Spleen (tissue), 11 donors: Measurements from ENCODE around the gene TMEM198. TPM values are rescaled to one million over a fixed set of nuclear protein-coding genes. Genes with fewer than 3 reads are reported as not detected.

Experiments
- DNase-seq: peaks from one replicate; pipeline ENCODE4 v3.0.0-alpha.2; 2020
- H3K27ac ChIP-seq, 8 donors: fragments of 200-600 bp; sonication (generic) in 7 of 8; 1 replicate in 4 of 8; 2 replicates in 4 of 8; pipeline versions ENCODE4 v1.5.0 to v1.8.0; 2016 to 2021; ENCODE audit warnings: inconsistent platforms in 4 of 8, mild to moderate bottlenecking in 4 of 8, moderate library complexity in 1 of 8
- H3K27me3 ChIP-seq, 7 donors: fragments of 200-600 bp; sonication (generic) in 6 of 7; replicated peaks in 1 of 7; 1 replicate in 4 of 7; 2 replicates in 3 of 7; pipeline versions ENCODE4 v1.5.0 to v1.8.0; 2016 to 2021; ENCODE audit warnings: inconsistent platforms in 3 of 7, mild to moderate bottlenecking in 1 of 7
- H3K36me3 ChIP-seq, 6 donors: fragments of 200-600 bp; sonication (generic) in 5 of 6; 1 replicate in 4 of 6; 2 replicates in 2 of 6; pipeline versions ENCODE4 v1.5.0 to v1.8.0; 2016 to 2021; ENCODE audit warnings: inconsistent platforms in 2 of 6
- H3K4me1 ChIP-seq, 6 donors: fragments of 200-600 bp; sonication (generic) in 5 of 6; 1 replicate in 3 of 6; 2 replicates in 3 of 6; pipeline versions ENCODE4 v1.5.0 to v1.8.0; 2016 to 2021; ENCODE audit warnings: inconsistent platforms in 3 of 6
- H3K4me3 ChIP-seq, 8 donors: fragments of 200-600 bp; sonication (generic) in 7 of 8; 1 replicate in 4 of 8; 2 replicates in 4 of 8; pipeline versions ENCODE4 v1.5.0 to v1.8.0; 2016 to 2021; ENCODE audit warnings: inconsistent platforms in 4 of 8, mild to moderate bottlenecking in 4 of 8, moderate library complexity in 2 of 8
- H3K9me3 ChIP-seq, 8 donors: fragments of 200-600 bp; sonication (generic) in 7 of 8; 1 replicate in 4 of 8; 2 replicates in 4 of 8; pipeline versions ENCODE4 v1.5.0 to v1.8.0; 2016 to 2021; ENCODE audit warnings: inconsistent platforms in 4 of 8
- POLR2A ChIP-seq, 3 donors: fragments of 450-650 bp; IDR thresholded peaks; one replicate each; pipeline ENCODE4 v1.5.1; 2017; ENCODE audit warnings: antibody characterized with exemption in 3 of 3, mild to moderate bottlenecking in 1 of 3
- POLR2AphosphoS5 ChIP-seq, 3 donors: sonication (generic); formaldehyde crosslinking; IDR thresholded peaks; one replicate each; pipeline ENCODE4 v1.5.1; 2017; ENCODE audit warnings: antibody characterized with exemption in 3 of 3
- WGBS, 5 donors: extraction: QIAGEN DNeasy Blood & Tissue Kit in 3 of 5; methylation state at CpG; one replicate each; pipeline versions ENCODE4 v1.1.5 to v1.1.7; 2013 to 2018; 5-methylcytosine and 5-hydroxymethylcytosine counted together
- intact Hi-C: fragments of 100-400 bp; cut with DNase I; formaldehyde crosslinking; loops from one replicate; pipeline ENCODE4 v1.15.0; 2023; ENCODE audit warnings: low total_unique reads
- polyA plus RNA-seq, 3 donors: library from polyadenylated mRNA; stranded (reverse); fragments of 200-250 nt; gene quantifications; one replicate each; pipeline ENCODE4 v1.2.1, GENCODE V29; 2013
- total RNA-seq, 7 donors: library from RNA; depleted of rRNA in 3 of 7; stranded (reverse); fragments of >200 nt in 3 of 7; fragmentation: NEBNext Ultra II Directional in 4 of 7; extraction: Animal tissue kit (Norgen Biotek cat#: 25700) in 4 of 7; gene quantifications; one replicate each; pipeline versions ENCODE4 v1.1.0 to v1.2.1, GENCODE V29; 2016 to 2021
- TF ChIP-seq, protein P1 (sequence below), 11 experiments: fragments of 200-600 bp in 7 of 11; fragments of 450-650 bp in 4 of 11; sonication (generic) in 4 of 11; IDR thresholded peaks in 8 of 11; conservative IDR thresholded peaks in 3 of 11; 1 replicate in 7 of 11; 2 replicates in 4 of 11; pipeline versions ENCODE4 v1.4.0 to v1.8.0; 2016 to 2021; ENCODE audit warnings: antibody characterized with exemption in 11 of 11, inconsistent platforms in 4 of 11, mild to moderate bottlenecking in 1 of 11
- donor health status: healthy with polysubstance abuse.
- donor health status: DM: no; HTN: no; CAD: no; lungs with moderate emphysema.
- donor health status: DM: no; HTN: no; CAD: no.
- donor health status: Bipolar disorder and iron deficiency.
- donor health status: healthy.
- donor health status: DM: no; HTN: no; CAD: no.
- donor health status: DM: yes; HTN: yes; CAD: no.

The TMEM198 gene
- total and polyA plus RNA-seq, 10 donors: 0.39 to 2.8 (median 1.3) TPM

DNA sequence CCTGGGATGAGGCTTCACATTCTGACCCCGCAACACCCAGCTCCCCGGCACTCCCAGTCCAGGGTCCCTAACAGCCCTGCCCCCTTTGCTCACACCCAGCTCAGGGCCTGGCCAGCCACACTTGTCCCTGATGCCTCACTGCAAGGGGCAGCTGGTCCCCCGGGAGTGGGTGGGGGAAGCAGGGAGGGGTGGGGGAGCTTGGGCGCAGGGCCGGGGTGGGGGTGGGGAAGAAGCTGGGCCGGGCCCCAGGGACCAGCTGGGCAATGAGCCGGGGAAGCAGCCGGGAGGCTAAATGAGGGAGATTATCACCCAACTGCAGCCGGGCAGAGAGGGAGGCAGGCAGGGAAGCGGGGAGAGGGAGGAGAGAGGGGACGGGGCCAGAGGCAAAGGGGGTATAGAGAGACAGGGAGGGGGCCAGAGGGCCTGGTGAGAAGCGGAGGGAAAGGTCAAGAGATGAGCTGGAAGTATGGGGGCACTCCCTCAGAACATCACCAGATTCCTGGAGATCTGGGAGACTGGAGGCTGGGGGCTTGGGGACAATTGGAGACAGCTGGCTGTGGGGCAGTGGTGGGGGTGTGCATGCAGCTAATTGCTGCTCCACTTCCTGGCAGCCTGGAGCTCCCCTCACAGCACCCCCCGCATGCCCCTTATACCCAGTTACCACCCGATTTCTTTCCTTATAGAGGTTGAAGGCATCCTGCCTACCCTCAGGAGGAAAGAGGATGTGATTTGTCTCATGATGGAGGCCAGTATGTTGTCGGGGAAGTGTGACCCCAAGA lies 32.1 kb upstream of the TMEM198 start:
- intact Hi-C loops: no loop called here
- Histone ChIP-seq H3K4me3 (no peak overlapping the region), H3K36me3 (peaks cover 0 to 15% (median 10%) of the 10 kb centered on the region in 6 donors), H3K9me3 (no peaks in the 10 kb centered on the region), H3K4me1 (peaks cover 4 to 48% (median 25%) of the 10 kb centered on the region in 6 donors), H3K27me3 (peaks cover 0 to 90% (median 66%) of the 10 kb centered on the region in 7 donors), H3K27ac (no peak overlapping the region)
- TF ChIP-seq POLR2AphosphoS5 (IDR thresholded peaks at IDR 0.05) (no peak), POLR2A (IDR thresholded peaks at IDR 0.05) (no peak)
- TF ChIP-seq, protein P1, sequence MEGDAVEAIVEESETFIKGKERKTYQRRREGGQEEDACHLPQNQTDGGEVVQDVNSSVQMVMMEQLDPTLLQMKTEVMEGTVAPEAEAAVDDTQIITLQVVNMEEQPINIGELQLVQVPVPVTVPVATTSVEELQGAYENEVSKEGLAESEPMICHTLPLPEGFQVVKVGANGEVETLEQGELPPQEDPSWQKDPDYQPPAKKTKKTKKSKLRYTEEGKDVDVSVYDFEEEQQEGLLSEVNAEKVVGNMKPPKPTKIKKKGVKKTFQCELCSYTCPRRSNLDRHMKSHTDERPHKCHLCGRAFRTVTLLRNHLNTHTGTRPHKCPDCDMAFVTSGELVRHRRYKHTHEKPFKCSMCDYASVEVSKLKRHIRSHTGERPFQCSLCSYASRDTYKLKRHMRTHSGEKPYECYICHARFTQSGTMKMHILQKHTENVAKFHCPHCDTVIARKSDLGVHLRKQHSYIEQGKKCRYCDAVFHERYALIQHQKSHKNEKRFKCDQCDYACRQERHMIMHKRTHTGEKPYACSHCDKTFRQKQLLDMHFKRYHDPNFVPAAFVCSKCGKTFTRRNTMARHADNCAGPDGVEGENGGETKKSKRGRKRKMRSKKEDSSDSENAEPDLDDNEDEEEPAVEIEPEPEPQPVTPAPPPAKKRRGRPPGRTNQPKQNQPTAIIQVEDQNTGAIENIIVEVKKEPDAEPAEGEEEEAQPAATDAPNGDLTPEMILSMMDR (IDR thresholded peaks at IDR 0.05 in 8 of 11, conservative IDR thresholded peaks at IDR 0.05 in 3 of 11): no peak
- WGBS, 5 donors: 27 to 38% (median 28%) methylated on average over 13 to 15 of the region's 15 CpGs
- DNase-seq: no peak

DNA sequence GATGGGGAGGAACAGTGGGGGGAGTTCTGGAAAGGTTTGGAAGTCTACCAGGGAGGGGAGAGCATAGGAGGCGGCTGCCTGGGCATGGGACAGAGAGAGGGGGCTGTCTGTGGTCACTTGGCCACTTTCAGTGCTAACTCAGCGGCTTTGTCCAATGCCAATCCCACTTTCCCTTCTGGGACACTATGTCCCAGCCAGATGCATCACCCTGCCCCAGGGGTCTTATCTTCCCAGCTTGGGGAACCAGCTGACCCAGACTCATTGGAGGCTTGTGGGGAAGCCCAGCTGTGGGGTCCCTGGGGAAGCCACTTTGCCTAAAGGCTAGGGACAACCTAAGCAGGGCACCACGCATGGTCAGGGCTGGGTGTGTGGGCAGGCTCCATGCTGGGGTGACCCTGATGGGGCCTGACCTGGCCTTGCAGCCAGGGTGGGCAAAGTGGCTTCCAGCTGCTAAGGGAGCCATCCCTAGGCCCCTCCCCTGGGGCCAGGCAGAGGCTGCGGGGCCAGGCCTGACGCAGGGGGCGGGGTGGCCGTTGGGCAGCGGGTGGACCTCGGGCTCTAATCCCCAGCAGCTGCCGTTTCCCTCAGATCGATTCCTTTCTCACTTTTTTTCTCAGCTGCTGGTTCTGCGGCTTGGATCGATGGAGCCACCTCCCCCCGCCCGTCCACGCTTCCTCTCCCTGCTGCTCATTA lies 31.2 kb upstream of the TMEM198 start:
- Histone ChIP-seq H3K27ac (no peak overlapping the region), H3K27me3 (peaks cover 0 to 100% (median 72%) of the 10 kb centered on the region in 7 donors), H3K9me3 (no peaks in the 10 kb centered on the region), H3K36me3 (peaks cover 0 to 5% (median 1%) of the 10 kb centered on the region in 6 donors), H3K4me1 (peaks cover 4 to 48% (median 25%) of the 10 kb centered on the region in 6 donors), H3K4me3 (no peak overlapping the region)
- DNase-seq: no peak
- TF ChIP-seq, protein P1 (IDR thresholded peaks at IDR 0.05 in 8 of 11, conservative IDR thresholded peaks at IDR 0.05 in 3 of 11): no peak
- no peak for TF ChIP-seq POLR2AphosphoS5 (IDR thresholded peaks at IDR 0.05)
- TF ChIP-seq POLR2A (IDR thresholded peaks at IDR 0.05): no peak
- WGBS, 5 donors: 16 to 33% (median 19%) methylated on average over 15 to 16 of the region's 16 CpGs
- intact Hi-C loops: no loop called here

DNA sequence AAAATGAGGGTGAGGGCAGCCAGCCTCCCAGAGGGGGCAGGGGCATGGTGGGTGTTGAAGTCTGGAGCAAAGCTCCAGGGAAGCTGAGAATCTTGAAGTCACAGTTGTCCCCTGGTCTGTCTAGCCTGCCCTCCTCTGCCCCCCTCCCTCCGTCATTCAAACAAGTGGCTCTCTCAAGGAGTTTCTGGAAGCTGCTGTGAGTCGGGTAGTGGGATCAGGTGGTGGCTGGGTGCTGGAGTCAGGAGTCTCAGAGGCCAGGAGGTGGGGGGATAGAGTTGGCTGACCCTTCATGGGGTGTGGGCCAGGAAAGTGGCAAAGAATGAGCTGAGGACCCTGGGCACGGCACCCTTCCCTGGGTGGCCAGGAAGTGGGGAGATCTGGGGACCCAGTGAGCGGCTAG lies 30.0 kb upstream of the TMEM198 start:
- 3 to 12% (median 7%) methylated on average over 4 of the region's 4 CpGs for WGBS, 5 donors
- no peak for TF ChIP-seq POLR2A (IDR thresholded peaks at IDR 0.05)
- TF ChIP-seq, protein P1 (IDR thresholded peaks at IDR 0.05 in 8 of 11, conservative IDR thresholded peaks at IDR 0.05 in 3 of 11): no peak
- Histone ChIP-seq H3K27me3 (peaks cover 0 to 100% (median 72%) of the 10 kb centered on the region in 7 donors), H3K36me3 (no peaks in the 10 kb centered on the region), H3K4me3 (no peak overlapping the region), H3K27ac (no peak overlapping the region), H3K4me1 (peaks cover 4 to 43% (median 26%) of the 10 kb centered on the region in 6 donors), H3K9me3 (no peaks in the 10 kb centered on the region)
- intact Hi-C loops: no loop called here
- no peak for DNase-seq

DNA sequence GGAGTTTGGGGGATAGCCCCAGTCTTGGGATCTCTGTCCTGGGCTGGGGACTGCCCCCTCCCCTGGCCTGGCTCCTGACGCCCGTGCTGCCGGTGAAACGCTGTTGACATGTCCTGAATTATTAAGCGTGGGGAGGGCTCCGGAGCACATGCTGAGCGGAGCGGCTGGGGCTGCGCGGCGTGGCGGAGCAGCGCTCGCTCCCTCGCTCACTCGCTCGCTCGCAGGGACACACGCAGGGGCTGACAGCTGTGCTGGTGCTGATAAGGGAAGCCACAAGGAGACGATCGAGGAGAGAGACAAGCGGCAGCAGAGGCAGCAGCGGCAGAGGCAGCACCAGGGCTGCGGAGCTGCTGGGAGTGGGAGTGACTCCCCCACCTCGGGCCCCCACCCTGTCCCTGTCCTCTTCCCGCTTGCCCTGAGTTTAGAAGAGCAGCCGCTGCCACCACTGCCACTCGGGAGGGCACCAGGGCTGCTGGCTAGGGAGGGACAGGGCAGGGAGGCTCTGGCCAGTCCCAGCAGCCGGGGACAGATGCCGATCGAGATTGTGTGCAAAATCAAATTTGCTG lies 29.5 kb upstream of the TMEM198 start, which contains the start of gene ASIC4:
Gene ASIC4, plus strand, starts transcription at position 287 of the 566 bp plus-strand sequence. Its CDS starts 243 bp downstream, at position 530.
- no peaks in the 10 kb centered on the region for H3K9me3 ChIP-seq
- intact Hi-C loops: no loop called here
- TF ChIP-seq, protein P1 (IDR thresholded peaks at IDR 0.05 in 8 of 11, conservative IDR thresholded peaks at IDR 0.05 in 3 of 11): no peak
- TF ChIP-seq POLR2A (IDR thresholded peaks at IDR 0.05) (no peak), POLR2AphosphoS5 (IDR thresholded peaks at IDR 0.05) (peak in 1 of 3 donors; percentile 35)

More for the DNA sequence above, 29.5 kb upstream of the TMEM198 start, which contains the start of gene ASIC4:
- WGBS, 5 donors: 0 to 13% (median 7%) methylated on average over 6 to 31 of the region's 31 CpGs
- DNase-seq: no peak
- H3K27me3 ChIP-seq: peaks cover 0 to 100% (median 72%) of the 10 kb centered on the region in 7 donors
- no peak within 1 kb of the TSS for H3K27ac ChIP-seq
- no peak within 1 kb of the TSS for H3K4me3 ChIP-seq
- H3K4me1 ChIP-seq: peaks cover 4 to 38% (median 21%) of the 10 kb centered on the region in 6 donors
- H3K36me3 ChIP-seq: no peaks in the 10 kb centered on the region
